Measurements from ENCODE around the gene ICOSLG. TPM values are rescaled to one million over a fixed set of nuclear protein-coding genes. Genes with fewer than 3 reads are reported as not detected.
A peak's percentile ranks its signal among the peaks of the same experiment; 100 is the strongest.

The ICOSLG gene
- total and polyA plus RNA-seq, 2 of the 4 experiments (the other 2 are of a cell fraction): under 0.01 to 0.09 TPM

- intact Hi-C loops (cut with micrococcal nuclease): no loop called here
- no peak overlapping the region for H3K27ac ChIP-seq (ENCODE audit: insufficient read depth, low read length)
- H3K18ac ChIP-seq (ENCODE audit: low read depth, low read length): no peak overlapping the region
- H3K9ac ChIP-seq (ENCODE audit: low read depth, low read length): no peak overlapping the region
- in situ Hi-C loops (cut with MboI; ENCODE audit: low sequenced_read_pairs): no loop called here
- H2BK15ac ChIP-seq (ENCODE audit: low read depth, low read length): no peak overlapping the region
- H3K56ac ChIP-seq (ENCODE audit: extremely low read depth, insufficient read depth, low read length): no peak overlapping the region
- H3K36me3 ChIP-seq (ENCODE audit: control insufficient read depth, insufficient read depth, low read length): no peaks in the 10 kb centered on the region
- no peaks in the 10 kb centered on the region for H3K9me1 ChIP-seq (ENCODE audit: insufficient read depth, low read length)
- CTCF ChIA-PET: no interaction called here
- H3K4me1 ChIP-seq (ENCODE audit: control insufficient read depth, insufficient read depth, low read length): peaks cover 4% of the 10 kb centered on the region; the same call in 1 of the 2 replicates
- peak overlapping the region; percentile 81 for H2AK9ac ChIP-seq (replicated peaks; ENCODE audit: low read depth, low read length, poor library complexity)
- no peak overlapping the region for H3K4me3 ChIP-seq (ENCODE audit: insufficient read depth, low read depth, low read length)
- H3K79me1 ChIP-seq (ENCODE audit: low read depth in 1 of 2, low read length in 2 of 2): no peaks in the 10 kb centered on the region
- no peak overlapping the region for H4K8ac ChIP-seq (ENCODE audit: low read depth in 2 of 2, low read length in 2 of 2)
- no TSS peak for BruUV-seq (replicated peaks)
- no peak overlapping the region for H3K4me2 ChIP-seq (ENCODE audit: low read depth, low read length)
- no peak overlapping the region for H4K91ac ChIP-seq (ENCODE audit: insufficient read depth, low read depth, low read length)
- no peak overlapping the region for H2AK5ac ChIP-seq (ENCODE audit: low read depth, low read length)
- H3K23ac ChIP-seq (ENCODE audit: low read depth, low read length): no peak overlapping the region
- no peak overlapping the region for H2BK120ac ChIP-seq (ENCODE audit: low read depth, low read length)
- no peaks in the 10 kb centered on the region for H4K20me1 ChIP-seq (ENCODE audit: insufficient read depth, low read length)
- H3K27me3 ChIP-seq (ENCODE audit: control insufficient read depth, insufficient read depth, low read length): peaks cover 32% of the 10 kb centered on the region; the same call in 1 of the 2 replicates
- DNase-seq (no peak), ATAC-seq (ENCODE audit: low read depth) (no peak)
- no peak overlapping the region for H2BK5ac ChIP-seq (ENCODE audit: low read depth, low read length, poor library complexity, severe bottlenecking)
- no peaks in the 10 kb centered on the region for H3K9me3 ChIP-seq (ENCODE audit: control insufficient read depth, insufficient read depth, low read length)
- dilution Hi-C loops (cut with HindIII; ENCODE audit: low sequenced_read_pairs, unreplicated experiment): no loop called here
- H2AFZ ChIP-seq (replicated peaks; ENCODE audit: low read length, poor library complexity): no peak overlapping the region
- WGBS, 2 experiments (ENCODE audit: extremely low coverage in 2 of 2, insufficient read length in 1 of 2): 85% methylated on average over 4 of the region's 31 CpGs; no CpG with 5 or more reads in 1 of the 2 experiments
- H3K4ac ChIP-seq (ENCODE audit: low read depth, low read length): no peak overlapping the region
- no peak overlapping the region for H3K14ac ChIP-seq (replicated peaks; ENCODE audit: low read depth, low read length)
- TF ChIP-seq POLR2A (IDR thresholded peaks at IDR 0.05; ENCODE audit: low read depth, low read length) (no peak), BHLHE40 (IDR thresholded peaks at IDR 0.05; ENCODE audit: low read depth, low read length) (no peak), RAD21 (IDR thresholded peaks at IDR 0.05; ENCODE audit: low read length) (no peak), CTCF (conservative IDR thresholded peaks at IDR 0.05; ENCODE audit: low read depth, low read length) (no peak), MAZ (IDR thresholded peaks at IDR 0.05; ENCODE audit: borderline replicate concordance, low read depth, low read length) (no peak), RFX5 (IDR thresholded peaks at IDR 0.05; ENCODE audit: low read depth, low read length) (no peak), MXI1 (IDR thresholded peaks at IDR 0.05; ENCODE audit: borderline replicate concordance, low read depth, low read length) (no peak), ELK1 (IDR thresholded peaks at IDR 0.05; ENCODE audit: borderline replicate concordance, low read depth, low read length) (no peak), FOS (IDR thresholded peaks at IDR 0.05; ENCODE audit: low read depth, low read length) (no peak), MAFK (IDR thresholded peaks at IDR 0.05; ENCODE audit: low read depth, low read length) (no peak), CEBPB (IDR thresholded peaks at IDR 0.05; ENCODE audit: low read depth, low read length) (no peak), RCOR1 (IDR thresholded peaks at IDR 0.05; ENCODE audit: insufficient replicate concordance, low read length) (no peak), CHD1 (IDR thresholded peaks at IDR 0.05; ENCODE audit: low read depth, low read length) (no peak)
- POLR2A ChIA-PET (ENCODE audit: unreplicated experiment): no interaction called here
- H2BK20ac ChIP-seq (ENCODE audit: low read depth, low read length): no peak overlapping the region
- no peak overlapping the region for H4K5ac ChIP-seq (ENCODE audit: low read depth, low read length)
Observed at GRCh38 chr21:44286716-44287632, 46.2 kb upstream of the ICOSLG start.

All from IMR-90 (cell line).